Neural crest cell (in vitro differentiated cells): ENCODE measurements around the gene GMNC. TPM values are rescaled to one million over a fixed set of nuclear protein-coding genes. Genes with fewer than 3 reads are reported as not detected.
A peak's percentile ranks its signal among the peaks of the same experiment; 100 is the strongest.

Source experiments
- DNase-seq: peaks from one replicate; pipeline ENCODE4 v3.0.0; 2021; ENCODE audit warnings: low read depth, mixed read lengths, low spot score
- H3K27ac Mint-ChIP-seq: one replicate; pipeline ENCODE4 v1.8.0; 2021; ENCODE audit warnings: mild to moderate bottlenecking, mixed read lengths; ENCODE audit not compliant: unreplicated experiment
- H3K27me3 Mint-ChIP-seq: 2 replicates; pipeline ENCODE4 v1.8.0; 2021; ENCODE audit warnings: low read depth, mild to moderate bottlenecking, mixed read lengths
- H3K36me3 Mint-ChIP-seq: 2 replicates; pipeline ENCODE4 v1.8.0; 2021; ENCODE audit warnings: low read depth, mild to moderate bottlenecking, mixed read lengths
- H3K4me1 Mint-ChIP-seq: 2 replicates; pipeline ENCODE4 v1.8.0; 2021; ENCODE audit warnings: mixed read lengths
- H3K4me3 Mint-ChIP-seq: one replicate; pipeline ENCODE4 v1.8.0; 2021; ENCODE audit warnings: mild to moderate bottlenecking, mixed read lengths
- H3K9me3 Mint-ChIP-seq: 2 replicates; pipeline ENCODE4 v1.8.0; 2021; ENCODE audit warnings: mixed read lengths
- CTCF ChIP-seq: fragments of 200-600 bp; sonication (generic); conservative IDR thresholded peaks from 2 replicates; pipeline ENCODE4 v1.5.0; 2021; ENCODE audit warnings: antibody characterized with exemption, mild to moderate bottlenecking
- long read RNA-seq: library from polyadenylated mRNA; unstranded; transcript quantifications from one replicate; pipeline ENCODE4 v2.0.0, GENCODE V29; 2020
- total RNA-seq: library from RNA; stranded (reverse); gene quantifications from 2 replicates; pipeline ENCODE4 v1.2.1, GENCODE V29; 2021

The GMNC gene
- total RNA-seq, result not detected in 2 replicates
- long read RNA-seq, result 0 reads

- Mint-ChIP-seq H3K27ac (peak within 1 kb of the TSS; percentile 19), H3K27me3 (peaks cover 64% of the 10 kb centered on the region), H3K4me3 (peak within 1 kb of the TSS; percentile 86), H3K4me1 (no peaks in the 10 kb centered on the region), H3K36me3 (no peaks in the 10 kb centered on the region), H3K9me3 (no peaks in the 10 kb centered on the region)
- no peak for TF ChIP-seq CTCF
- DNase-seq, result peak; percentile 66
Observed at GRCh38 chr3:190862209-190863118, at the start of gene GMNC. TSS of gene GMNC (minus strand) at chr3:190862694. CDS start at chr3:190862615, 79 bp downstream.

GRCh38 chr3:190911382-190911781 is 48.9 kb upstream of the GMNC start:
- Mint-ChIP-seq H3K27me3 (no peaks in the 10 kb centered on the region), H3K36me3 (no peaks in the 10 kb centered on the region), H3K27ac (no peak overlapping the region), H3K4me1 (no peaks in the 10 kb centered on the region), H3K9me3 (no peaks in the 10 kb centered on the region), H3K4me3 (no peak overlapping the region)
- DNase-seq, result no peak
- TF ChIP-seq CTCF, result no peak

GRCh38 chr3:190909908-190910307 is 47.4 kb upstream of the GMNC start:
- Mint-ChIP-seq H3K27ac (no peak overlapping the region), H3K27me3 (no peaks in the 10 kb centered on the region), H3K4me3 (no peak overlapping the region), H3K4me1 (no peaks in the 10 kb centered on the region), H3K9me3 (no peaks in the 10 kb centered on the region), H3K36me3 (no peaks in the 10 kb centered on the region)
- DNase-seq, result no peak
- no peak for TF ChIP-seq CTCF

GRCh38 chr3:190903156-190903555 is 40.7 kb upstream of the GMNC start:
- TF ChIP-seq CTCF, result no peak
- no peak for DNase-seq
- Mint-ChIP-seq H3K4me1 (no peaks in the 10 kb centered on the region), H3K4me3 (no peak overlapping the region), H3K27ac (no peak overlapping the region), H3K36me3 (peaks cover 3% of the 10 kb centered on the region), H3K9me3 (peaks cover 13% of the 10 kb centered on the region), H3K27me3 (no peaks in the 10 kb centered on the region)

GRCh38 chr3:190902292-190902691 is 39.8 kb upstream of the GMNC start:
- H3K4me1 Mint-ChIP-seq, result no peaks in the 10 kb centered on the region
- H3K27ac Mint-ChIP-seq, result no peak overlapping the region
- H3K27me3 Mint-ChIP-seq, result no peaks in the 10 kb centered on the region
- peaks cover 13% of the 10 kb centered on the region for H3K9me3 Mint-ChIP-seq
- no peak for TF ChIP-seq CTCF
- no peak overlapping the region for H3K4me3 Mint-ChIP-seq
- DNase-seq, result no peak
- H3K36me3 Mint-ChIP-seq, result peaks cover 3% of the 10 kb centered on the region
